GM23338 (cell line): ENCODE results near the gene TWF2. TPM values are rescaled to one million over a fixed set of nuclear protein-coding genes. Genes with fewer than 3 reads are reported as not detected.

ENCODE experiments used
- ATAC-seq: fragments of 200-7000 bp; cut with Tn5 transposase; 3 replicates; pipeline ENCODE4 v1.9.1; 2020
- DNase-seq: peaks from one replicate; pipeline ENCODE4 v3.0.0-alpha.2; 2015; ENCODE audit warnings: low spot score
- H2AFZ ChIP-seq: fragments of 200-600 bp; sonication (generic); 2 replicates; pipeline ENCODE4 v1.8.0; 2016; ENCODE audit warnings: antibody characterized with exemption, mild to moderate bottlenecking, moderate library complexity
- H3F3A ChIP-seq: fragments of 200-600 bp; sonication (generic); replicated peaks from 2 replicates; pipeline ENCODE4 v1.8.0; 2017; ENCODE audit warnings: antibody characterized with exemption, mixed run types, low read depth
- H3K27ac ChIP-seq: fragments of 200-600 bp; sonication (generic); 2 replicates; pipeline ENCODE4 v1.6.1; 2016; ENCODE audit warnings: low read depth
- H3K27me3 ChIP-seq: fragments of 200-600 bp; sonication (generic); 2 replicates; pipeline ENCODE4 v1.8.0; 2016; ENCODE audit warnings: mild to moderate bottlenecking, mixed run types, moderate library complexity; ENCODE audit not compliant: insufficient read depth
- H3K36me3 ChIP-seq: fragments of 200-600 bp; sonication (generic); 2 replicates; pipeline ENCODE4 v1.8.0; 2016; ENCODE audit warnings: mild to moderate bottlenecking; ENCODE audit not compliant: insufficient read depth
- H3K4me1 ChIP-seq: fragments of 200-600 bp; sonication (generic); 2 replicates; pipeline ENCODE4 v1.8.0; 2016; ENCODE audit warnings: mild to moderate bottlenecking, moderate library complexity; ENCODE audit not compliant: insufficient read depth
- H3K4me2 ChIP-seq: fragments of 200-600 bp; sonication (generic); 2 replicates; pipeline ENCODE4 v1.7.1; 2017; ENCODE audit warnings: mixed run types
- H3K4me3 ChIP-seq: fragments of 200-600 bp; sonication (generic); 2 replicates; pipeline ENCODE4 v1.6.1; 2016; ENCODE audit warnings: mixed run types
- H3K79me2 ChIP-seq: fragments of 200-600 bp; sonication (generic); replicated peaks from 2 replicates; pipeline ENCODE4 v1.8.0; 2017; ENCODE audit warnings: mild to moderate bottlenecking; ENCODE audit not compliant: insufficient read depth
- H3K9me2 ChIP-seq: fragments of 200-600 bp; sonication (generic); 2 replicates; pipeline ENCODE4 v1.8.0; 2017; ENCODE audit not compliant: insufficient read depth
- H4K20me1 ChIP-seq: fragments of 200-600 bp; sonication (generic); replicated peaks from 2 replicates; pipeline ENCODE4 v1.8.0; 2017; ENCODE audit warnings: mild to moderate bottlenecking; ENCODE audit not compliant: insufficient read depth
- H3K27ac Mint-ChIP-seq: 2 replicates; pipeline ENCODE4 v1.8.0; 2020; ENCODE audit warnings: inconsistent platforms, mild to moderate bottlenecking, moderate library complexity, mixed read lengths
- H3K27me3 Mint-ChIP-seq: 3 replicates; pipeline ENCODE4 v1.8.0; 2022; ENCODE audit warnings: low read depth, mild to moderate bottlenecking, moderate library complexity, mixed read lengths, inconsistent platforms; ENCODE audit not compliant: insufficient read depth, poor library complexity
- H3K36me3 Mint-ChIP-seq: 3 replicates; pipeline ENCODE4 v1.8.0; 2021; ENCODE audit warnings: low read depth, mild to moderate bottlenecking, inconsistent platforms, moderate library complexity, mixed read lengths
- H3K4me1 Mint-ChIP-seq: 3 replicates; pipeline ENCODE4 v1.8.0; 2020; ENCODE audit warnings: mild to moderate bottlenecking, inconsistent platforms, mixed read lengths
- H3K4me3 Mint-ChIP-seq: 3 replicates; pipeline ENCODE4 v1.8.0; 2021; ENCODE audit warnings: moderate library complexity, mild to moderate bottlenecking, inconsistent platforms, mixed read lengths
- H3K9me3 Mint-ChIP-seq: 3 replicates; pipeline ENCODE4 v1.8.0; 2020; ENCODE audit warnings: moderate library complexity, mild to moderate bottlenecking, inconsistent platforms, mixed read lengths
- CREB1 ChIP-seq: fragments of 250-450 bp; sonication (Bioruptor Pico); IDR thresholded peaks from 2 replicates; pipeline ENCODE4 v1.5.0; 2020; ENCODE audit warnings: low read depth, mild to moderate bottlenecking, moderate library complexity
- EZH2 ChIP-seq: fragments of 200-600 bp; sonication (generic); IDR thresholded peaks from one replicate; pipeline ENCODE4 v1.8.0; 2017; ENCODE audit warnings: antibody characterized with exemption, mild to moderate bottlenecking, low read depth; ENCODE audit not compliant: unreplicated experiment
- EZH2phosphoT487 ChIP-seq: fragments of 200-600 bp; sonication (generic); IDR thresholded peaks from one replicate; pipeline ENCODE4 v1.8.1; 2018; ENCODE audit warnings: antibody characterized with exemption; ENCODE audit not compliant: unreplicated experiment
- POLR2AphosphoS5 ChIP-seq: IDR thresholded peaks from 2 replicates; pipeline ENCODE4 v1.6.1; 2016; ENCODE audit warnings: antibody characterized with exemption, low read depth
- ZNF331 ChIP-seq: fragments of 250-450 bp; sonication (Bioruptor Pico); IDR thresholded peaks from 2 replicates; pipeline ENCODE4 v1.5.0; 2020; ENCODE audit warnings: low read depth, mild to moderate bottlenecking, moderate library complexity
- polyA plus RNA-seq: library from polyadenylated mRNA; unstranded; fragments of >200 nt; fragmentation: Nextera tagmentation; extraction: Ambion mirVana; gene quantifications from 2 replicates; pipeline ENCODE4 v1.2.1, GENCODE V29; 2016
- total RNA-seq: library from RNA; depleted of rRNA; stranded (reverse); fragments of >200 nt; shearing (Covaris generic); gene quantifications from 2 replicates; pipeline ENCODE4 v1.2.3, GENCODE V29; 2014
- TF ChIP-seq, protein P1 (sequence below): fragments of 250-450 bp; sonication (Bioruptor Pico); IDR thresholded peaks from 2 replicates; pipeline ENCODE4 v1.5.0; 2020; ENCODE audit warnings: mild to moderate bottlenecking, moderate library complexity
- TF ChIP-seq, protein P2 (sequence below): IDR thresholded peaks from 2 replicates; pipeline ENCODE4 v1.6.1; 2016; ENCODE audit warnings: antibody characterized with exemption

Gene TWF2
- total and polyA plus RNA-seq, 2 experiments from 2014 or later = 38.9 to 120 TPM

DNA sequence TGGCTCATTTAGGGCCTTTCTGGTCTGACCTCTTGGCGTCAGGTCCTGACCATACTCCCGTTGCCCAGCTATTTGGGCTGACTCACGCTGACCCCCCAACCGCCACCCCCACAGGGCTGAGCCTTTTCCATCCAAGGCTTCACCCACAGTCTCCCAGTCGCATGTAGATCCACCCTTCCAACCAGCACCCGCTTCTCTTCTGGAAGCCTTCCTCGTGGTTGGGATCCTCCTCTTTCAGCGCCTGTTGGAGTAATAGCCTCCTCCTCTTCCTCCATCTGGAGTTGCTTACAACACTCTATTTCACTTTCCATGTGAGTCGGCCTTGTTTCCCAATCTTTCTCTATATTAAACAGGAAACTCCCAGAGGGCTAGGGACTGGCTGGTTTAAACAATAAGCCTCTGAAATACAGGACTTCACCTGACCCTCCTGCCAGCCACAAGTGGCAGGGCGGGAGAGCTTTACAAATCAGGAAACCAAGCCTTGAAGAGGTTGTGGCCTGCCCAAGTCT lies 43.1 kb downstream of the TWF2 start (continued):
- TF ChIP-seq, protein P1, sequence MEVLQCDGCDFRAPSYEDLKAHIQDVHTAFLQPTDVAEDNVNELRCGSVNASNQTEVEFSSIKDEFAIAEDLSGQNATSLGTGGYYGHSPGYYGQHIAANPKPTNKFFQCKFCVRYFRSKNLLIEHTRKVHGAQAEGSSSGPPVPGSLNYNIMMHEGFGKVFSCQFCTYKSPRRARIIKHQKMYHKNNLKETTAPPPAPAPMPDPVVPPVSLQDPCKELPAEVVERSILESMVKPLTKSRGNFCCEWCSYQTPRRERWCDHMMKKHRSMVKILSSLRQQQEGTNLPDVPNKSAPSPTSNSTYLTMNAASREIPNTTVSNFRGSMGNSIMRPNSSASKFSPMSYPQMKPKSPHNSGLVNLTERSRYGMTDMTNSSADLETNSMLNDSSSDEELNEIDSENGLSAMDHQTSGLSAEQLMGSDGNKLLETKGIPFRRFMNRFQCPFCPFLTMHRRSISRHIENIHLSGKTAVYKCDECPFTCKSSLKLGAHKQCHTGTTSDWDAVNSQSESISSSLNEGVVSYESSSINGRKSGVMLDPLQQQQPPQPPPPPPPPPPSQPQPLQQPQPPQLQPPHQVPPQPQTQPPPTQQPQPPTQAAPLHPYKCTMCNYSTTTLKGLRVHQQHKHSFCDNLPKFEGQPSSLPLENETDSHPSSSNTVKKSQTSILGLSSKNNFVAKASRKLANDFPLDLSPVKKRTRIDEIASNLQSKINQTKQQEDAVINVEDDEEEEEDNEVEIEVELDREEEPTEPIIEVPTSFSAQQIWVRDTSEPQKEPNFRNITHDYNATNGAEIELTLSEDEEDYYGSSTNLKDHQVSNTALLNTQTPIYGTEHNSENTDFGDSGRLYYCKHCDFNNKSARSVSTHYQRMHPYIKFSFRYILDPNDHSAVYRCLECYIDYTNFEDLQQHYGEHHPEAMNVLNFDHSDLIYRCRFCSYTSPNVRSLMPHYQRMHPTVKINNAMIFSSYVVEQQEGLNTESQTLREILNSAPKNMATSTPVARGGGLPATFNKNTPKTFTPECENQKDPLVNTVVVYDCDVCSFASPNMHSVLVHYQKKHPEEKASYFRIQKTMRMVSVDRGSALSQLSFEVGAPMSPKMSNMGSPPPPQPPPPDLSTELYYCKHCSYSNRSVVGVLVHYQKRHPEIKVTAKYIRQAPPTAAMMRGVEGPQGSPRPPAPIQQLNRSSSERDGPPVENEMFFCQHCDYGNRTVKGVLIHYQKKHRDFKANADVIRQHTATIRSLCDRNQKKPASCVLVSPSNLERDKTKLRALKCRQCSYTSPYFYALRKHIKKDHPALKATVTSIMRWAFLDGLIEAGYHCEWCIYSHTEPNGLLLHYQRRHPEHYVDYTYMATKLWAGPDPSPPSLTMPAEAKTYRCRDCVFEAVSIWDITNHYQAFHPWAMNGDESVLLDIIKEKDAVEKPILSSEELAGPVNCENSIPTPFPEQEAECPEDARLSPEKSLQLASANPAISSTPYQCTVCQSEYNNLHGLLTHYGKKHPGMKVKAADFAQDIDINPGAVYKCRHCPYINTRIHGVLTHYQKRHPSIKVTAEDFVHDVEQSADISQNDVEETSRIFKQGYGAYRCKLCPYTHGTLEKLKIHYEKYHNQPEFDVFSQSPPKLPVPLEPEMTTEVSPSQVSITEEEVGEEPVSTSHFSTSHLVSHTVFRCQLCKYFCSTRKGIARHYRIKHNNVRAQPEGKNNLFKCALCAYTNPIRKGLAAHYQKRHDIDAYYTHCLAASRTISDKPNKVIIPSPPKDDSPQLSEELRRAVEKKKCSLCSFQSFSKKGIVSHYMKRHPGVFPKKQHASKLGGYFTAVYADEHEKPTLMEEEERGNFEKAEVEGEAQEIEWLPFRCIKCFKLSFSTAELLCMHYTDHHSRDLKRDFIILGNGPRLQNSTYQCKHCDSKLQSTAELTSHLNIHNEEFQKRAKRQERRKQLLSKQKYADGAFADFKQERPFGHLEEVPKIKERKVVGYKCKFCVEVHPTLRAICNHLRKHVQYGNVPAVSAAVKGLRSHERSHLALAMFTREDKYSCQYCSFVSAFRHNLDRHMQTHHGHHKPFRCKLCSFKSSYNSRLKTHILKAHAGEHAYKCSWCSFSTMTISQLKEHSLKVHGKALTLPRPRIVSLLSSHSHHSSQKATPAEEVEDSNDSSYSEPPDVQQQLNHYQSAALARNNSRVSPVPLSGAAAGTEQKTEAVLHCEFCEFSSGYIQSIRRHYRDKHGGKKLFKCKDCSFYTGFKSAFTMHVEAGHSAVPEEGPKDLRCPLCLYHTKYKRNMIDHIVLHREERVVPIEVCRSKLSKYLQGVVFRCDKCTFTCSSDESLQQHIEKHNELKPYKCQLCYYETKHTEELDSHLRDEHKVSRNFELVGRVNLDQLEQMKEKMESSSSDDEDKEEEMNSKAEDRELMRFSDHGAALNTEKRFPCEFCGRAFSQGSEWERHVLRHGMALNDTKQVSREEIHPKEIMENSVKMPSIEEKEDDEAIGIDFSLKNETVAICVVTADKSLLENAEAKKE (CRISPR knock-in tag) = no peak
- TF ChIP-seq CREB1 (CRISPR knock-in tag) = no peak
- TF ChIP-seq EZH2phosphoT487 = no peak
- TF ChIP-seq, protein P2, sequence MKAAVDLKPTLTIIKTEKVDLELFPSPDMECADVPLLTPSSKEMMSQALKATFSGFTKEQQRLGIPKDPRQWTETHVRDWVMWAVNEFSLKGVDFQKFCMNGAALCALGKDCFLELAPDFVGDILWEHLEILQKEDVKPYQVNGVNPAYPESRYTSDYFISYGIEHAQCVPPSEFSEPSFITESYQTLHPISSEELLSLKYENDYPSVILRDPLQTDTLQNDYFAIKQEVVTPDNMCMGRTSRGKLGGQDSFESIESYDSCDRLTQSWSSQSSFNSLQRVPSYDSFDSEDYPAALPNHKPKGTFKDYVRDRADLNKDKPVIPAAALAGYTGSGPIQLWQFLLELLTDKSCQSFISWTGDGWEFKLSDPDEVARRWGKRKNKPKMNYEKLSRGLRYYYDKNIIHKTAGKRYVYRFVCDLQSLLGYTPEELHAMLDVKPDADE = no peak
- TF ChIP-seq POLR2AphosphoS5 = no peak

DNA sequence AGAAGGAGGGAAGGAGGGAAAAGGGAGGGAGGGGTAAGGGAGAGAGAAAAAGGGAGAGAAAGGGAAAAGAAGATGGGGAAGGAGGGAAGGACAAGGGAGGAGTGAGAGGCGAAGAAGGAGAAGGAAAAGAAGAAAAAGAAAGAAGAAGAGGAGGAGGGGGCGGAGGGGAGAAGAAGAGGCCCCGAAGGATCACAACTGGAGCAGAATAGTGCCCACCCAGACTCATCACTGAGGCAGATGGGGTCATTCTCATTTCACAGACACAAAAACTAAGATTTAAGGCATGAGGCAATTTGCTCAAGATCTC lies 43.7 kb downstream of the TWF2 start:
- peaks cover 4% of the 10 kb centered on the region; the same call in 1 of the 3 replicates for H3K9me3 Mint-ChIP-seq
- no peak for ATAC-seq
- peaks cover 22% of the 10 kb centered on the region for H3K27me3 Mint-ChIP-seq
- no peak for TF ChIP-seq EZH2
- TF ChIP-seq POLR2AphosphoS5 = no peak
- TF ChIP-seq, protein P2 = no peak
- no peak for TF ChIP-seq ZNF331

More for the DNA sequence above, 43.7 kb downstream of the TWF2 start:
- Histone ChIP-seq H3K27ac (no peak overlapping the region), H3K9me2 (no peaks in the 10 kb centered on the region), H3K79me2 (peaks cover 12% of the 10 kb centered on the region), H4K20me1 (peaks cover 3% of the 10 kb centered on the region; the same call in 1 of the 2 replicates), H3F3A (peaks cover 7% of the 10 kb centered on the region; the same call in 1 of the 2 replicates), H3K4me2 (no peak overlapping the region), H2AFZ (no peak overlapping the region), H3K36me3 (peaks cover 11% of the 10 kb centered on the region), H3K27me3 (no peaks in the 10 kb centered on the region), H3K4me3 (no peak overlapping the region), H3K4me1 (peaks cover 10% of the 10 kb centered on the region)
- peaks cover 7% of the 10 kb centered on the region; the same call in 2 of the 3 replicates for H3K36me3 Mint-ChIP-seq
- H3K27ac Mint-ChIP-seq = no peak overlapping the region
- H3K4me3 Mint-ChIP-seq = no peak overlapping the region
- DNase-seq = no peak
- peaks cover 19% of the 10 kb centered on the region for H3K4me1 Mint-ChIP-seq
